NOMO-1 (cell line): Measurements from ENCODE around the gene MRPL44.

ENCODE experiments used
- DNase-seq, 2 experiments: peaks; one replicate each; lab custom pipeline; 2025; ENCODE audit not compliant: unreplicated experiment in 2 of 2; lab: John Stamatoyannopoulos, UW

MRPL44 gene

DNA sequence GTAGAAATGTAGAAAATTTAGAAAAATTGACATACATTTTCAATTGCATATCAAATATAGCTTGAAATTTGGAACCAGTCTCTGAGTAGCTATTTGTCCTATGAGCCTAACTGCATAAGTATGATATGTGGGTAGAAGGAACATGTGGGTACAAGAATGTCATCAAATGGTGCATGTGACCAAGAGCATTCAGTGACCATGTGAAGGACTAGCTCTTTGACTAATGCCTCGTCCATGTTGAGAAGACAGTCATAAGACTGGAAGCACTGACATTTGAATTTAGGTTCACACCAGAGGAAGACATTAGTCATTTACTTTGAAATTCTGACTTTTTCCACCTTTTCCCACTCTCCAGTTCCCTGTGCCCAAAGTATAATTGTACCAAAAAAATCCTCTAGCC lies 12.6 kb downstream of the MRPL44 start:
- no peak for DNase-seq

DNA sequence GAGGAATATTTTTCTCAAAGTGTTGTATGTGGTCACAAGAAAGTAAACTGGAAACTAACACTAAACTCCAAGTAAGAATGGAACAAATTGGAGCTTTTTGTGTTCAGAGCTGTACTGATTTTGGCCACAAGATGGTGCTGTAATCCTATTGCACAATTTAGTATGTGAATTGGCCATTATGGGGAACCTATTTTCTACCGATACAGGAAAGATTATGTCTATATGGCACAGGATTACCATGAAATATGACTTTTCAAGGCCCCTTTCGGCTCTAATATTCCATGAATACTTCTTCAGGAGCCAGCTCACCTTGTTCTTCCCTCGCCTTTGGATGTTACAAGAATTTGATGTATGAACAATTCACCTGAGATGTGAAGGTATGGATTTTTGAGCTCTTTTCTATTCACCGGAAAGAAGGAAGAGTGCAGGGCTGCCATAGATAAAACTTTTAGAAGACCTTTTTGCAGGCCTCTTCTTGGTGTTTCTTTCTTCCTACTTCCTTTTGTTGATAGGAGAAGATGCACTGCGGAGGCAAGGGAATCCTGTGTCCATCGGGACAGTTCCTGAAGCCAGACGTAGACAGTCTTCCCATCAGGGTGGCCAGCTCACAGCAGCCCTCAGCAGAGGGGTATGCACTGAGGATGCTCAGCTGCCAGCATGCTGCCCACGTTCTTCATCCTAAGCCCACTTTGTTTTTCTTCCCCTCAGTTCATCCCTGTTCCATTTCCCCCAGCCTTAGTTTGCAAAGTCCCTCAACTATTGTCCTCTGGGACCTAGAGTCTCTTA lies 13.3 kb downstream of the MRPL44 start:
- DNase-seq, result peak; percentile 25 to 65

DNA sequence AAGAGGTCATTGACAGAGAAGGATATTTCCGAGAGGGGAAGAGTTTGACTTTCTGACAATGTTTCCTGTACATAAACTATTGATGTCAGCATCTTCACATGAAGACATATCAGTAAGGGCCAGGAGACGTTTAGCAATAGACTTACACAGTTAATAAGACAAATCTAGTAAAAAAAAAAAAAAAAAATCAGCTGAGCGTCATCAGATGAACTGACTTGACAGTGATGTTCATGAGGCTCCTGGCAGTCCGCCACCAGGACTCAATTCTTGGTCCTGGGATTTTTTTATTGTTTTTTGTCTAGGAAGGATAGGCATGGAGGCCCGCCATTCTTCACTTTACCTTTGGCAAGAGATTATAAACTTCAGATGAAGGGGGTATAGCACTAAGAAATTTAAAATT lies 14.5 kb downstream of the MRPL44 start:
- DNase-seq, result no peak

DNA sequence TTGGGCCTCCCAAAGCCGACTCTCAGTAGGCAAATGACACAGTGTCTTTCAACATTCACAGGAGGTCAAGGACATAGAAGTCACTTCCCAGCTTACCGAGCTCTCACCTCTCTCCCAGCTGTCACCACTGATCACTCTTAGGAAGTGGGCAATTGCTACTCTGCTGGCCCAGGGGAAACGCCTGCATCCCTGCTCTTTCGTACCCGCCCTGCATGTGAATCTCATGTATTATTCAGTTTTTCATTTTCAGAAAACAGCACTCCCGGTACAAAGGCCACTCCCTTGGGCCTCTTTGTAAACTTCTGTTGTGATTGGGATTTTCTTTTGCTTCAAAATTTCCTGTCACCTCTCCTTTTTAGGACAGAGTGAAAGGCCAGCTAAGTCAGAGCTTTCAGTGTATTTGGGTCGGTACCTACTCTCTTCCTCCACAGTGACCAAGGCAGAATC lies 15.4 kb downstream of the MRPL44 start:
- no peak for DNase-seq

DNA sequence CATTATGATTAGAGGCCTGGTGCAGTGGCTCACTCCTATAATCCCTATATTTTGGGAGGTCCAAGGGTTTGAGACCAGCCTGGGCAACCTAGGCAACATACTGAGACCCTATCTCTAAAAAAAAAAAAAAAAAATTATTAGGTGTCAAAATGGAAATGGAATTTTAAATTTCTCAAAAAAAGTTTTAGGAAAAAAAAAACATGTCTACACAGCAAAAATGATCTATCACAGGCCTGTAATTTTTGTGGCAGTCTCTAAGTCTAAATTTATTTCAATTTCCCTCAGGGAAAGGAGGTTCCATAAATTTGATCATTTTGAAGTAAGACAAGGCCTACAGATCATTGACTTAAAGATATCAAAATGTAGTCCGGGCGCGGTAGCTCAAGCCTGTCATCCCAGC lies 16.3 kb downstream of the MRPL44 start:
- no peak for DNase-seq

DNA sequence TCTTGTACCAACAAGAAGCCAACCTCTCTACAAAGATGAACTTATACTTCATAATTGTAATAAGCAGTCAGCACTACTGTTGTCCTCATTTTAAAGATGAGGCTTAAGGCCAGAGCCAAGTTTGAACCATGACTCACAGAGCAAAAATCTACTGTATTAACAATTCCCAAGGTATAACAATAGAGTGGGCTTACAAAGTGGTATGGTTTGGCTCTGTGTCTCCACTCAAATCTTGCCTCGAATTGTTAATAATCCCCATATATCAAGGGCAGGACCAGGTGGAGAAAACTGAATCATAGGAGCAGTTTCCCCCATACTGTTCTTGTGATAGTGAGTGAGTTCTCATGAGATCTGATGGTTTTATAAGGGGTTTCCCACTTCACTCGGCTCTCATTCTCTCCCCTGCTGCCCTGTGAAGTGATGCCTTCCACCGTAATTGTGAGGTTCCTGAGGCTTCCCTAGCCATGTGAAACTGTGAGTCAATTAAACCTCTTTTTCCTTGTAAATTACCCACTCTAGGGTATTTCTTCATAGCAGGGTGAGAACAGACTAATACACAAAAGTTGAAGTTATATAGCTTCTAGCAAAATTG lies 19.5 kb downstream of the MRPL44 start:
- DNase-seq, result no peak

DNA sequence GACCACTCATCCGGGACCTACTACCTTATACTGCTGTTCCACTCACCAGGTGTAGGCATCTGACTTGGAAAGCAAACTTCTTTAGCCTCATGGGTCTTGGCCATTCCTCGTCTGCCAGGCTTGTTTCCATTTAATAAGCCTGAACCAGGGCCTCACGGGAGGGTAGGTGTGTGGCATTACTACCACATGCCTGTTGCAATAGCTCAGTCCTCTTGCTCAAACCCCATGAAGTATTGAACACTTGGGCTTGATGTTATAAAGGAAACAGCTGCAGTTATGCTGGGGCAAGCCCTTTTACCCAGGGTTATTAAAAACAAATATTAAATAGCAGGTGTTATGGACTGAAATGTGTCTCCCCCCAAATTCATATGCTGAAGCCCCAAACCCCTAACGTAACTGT lies 21.2 kb downstream of the MRPL44 start:
- DNase-seq, result no peak

DNA sequence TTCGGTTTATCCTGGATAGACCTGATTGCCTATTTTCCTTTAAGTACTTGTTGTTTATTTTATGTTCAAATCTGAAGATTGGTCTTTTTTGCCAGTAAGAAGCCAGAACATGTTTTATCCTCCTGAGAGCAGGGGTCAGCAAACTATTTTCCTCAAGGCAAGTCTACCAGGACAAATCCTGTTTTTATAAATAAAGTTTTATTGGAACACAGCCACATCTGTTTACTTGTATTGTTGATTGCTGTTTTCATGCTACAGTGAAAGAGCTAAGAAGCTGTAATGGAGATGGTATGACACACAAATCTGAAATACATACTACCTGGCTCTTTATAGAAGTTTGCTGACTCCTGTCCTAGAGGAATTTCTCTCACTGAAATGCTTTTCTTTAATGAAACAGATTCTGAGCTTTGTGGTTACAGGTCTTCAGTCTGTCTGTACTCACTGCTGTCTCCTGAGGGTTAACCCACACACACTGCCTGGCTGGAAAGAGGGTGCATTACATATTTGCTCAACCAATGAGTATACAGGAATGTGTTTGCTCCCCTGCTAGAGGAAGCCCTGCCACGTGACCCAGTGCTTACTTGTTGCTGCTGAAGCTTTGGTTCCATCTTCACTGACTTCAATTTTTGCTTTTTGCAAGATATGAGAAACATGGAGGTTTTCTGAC lies 22.6 kb downstream of the MRPL44 start:
- no peak for DNase-seq

DNA sequence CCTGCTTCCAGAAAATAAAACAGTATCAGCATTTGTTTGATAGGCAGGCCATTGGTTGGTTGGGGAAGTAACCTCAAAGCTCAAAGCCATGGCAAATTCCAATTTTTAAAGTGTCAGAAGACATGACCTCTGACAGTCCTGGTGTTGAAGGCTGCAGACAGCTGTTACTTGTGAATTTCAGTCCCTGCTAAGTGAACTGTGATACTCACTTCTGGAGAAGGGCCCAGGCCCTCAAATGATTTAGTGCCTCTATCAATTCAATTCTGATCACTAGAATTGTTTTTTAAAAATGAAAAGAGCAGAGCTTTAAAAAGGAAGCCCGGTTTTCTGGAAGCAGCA lies 23.1 kb downstream of the MRPL44 start:
- DNase-seq, result no peak

DNA sequence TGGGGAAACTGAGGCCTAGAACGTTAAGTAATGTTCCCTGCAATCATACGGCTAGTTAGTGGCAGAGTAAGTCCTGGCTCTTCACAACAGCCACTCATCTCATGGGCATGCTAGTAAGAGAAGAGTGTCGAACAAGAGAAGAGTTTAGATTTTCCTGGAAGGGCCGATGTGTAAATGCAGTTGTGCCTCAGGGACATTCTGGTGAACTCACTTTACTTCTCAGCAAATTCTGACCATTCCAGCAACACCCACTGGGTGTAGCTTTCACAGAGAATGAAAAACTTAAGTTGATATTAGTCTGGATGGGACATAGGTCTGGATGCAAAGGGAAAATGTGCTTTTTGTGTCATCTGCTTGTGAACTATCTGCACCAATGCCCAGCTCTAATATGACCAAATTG lies 23.5 kb downstream of the MRPL44 start:
- DNase-seq, result no peak

DNA sequence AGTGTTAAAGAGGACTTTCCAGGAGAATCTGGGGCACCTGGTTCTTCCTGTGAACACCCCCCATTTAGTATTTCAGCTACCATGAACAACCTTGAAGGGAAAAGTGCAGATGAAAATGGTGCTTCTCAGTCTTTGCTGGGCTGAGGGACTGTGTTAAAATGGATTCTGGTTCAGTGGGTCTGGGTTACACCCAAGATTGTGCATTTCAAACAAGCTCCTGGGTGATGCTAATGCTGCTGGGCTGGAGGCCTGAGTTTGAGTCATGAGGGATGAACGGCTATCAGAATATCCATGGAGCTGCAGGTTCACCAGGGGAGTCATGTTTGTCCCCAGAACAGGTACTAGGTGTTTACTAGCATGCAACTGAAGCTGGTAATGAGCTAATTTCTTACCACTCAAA lies 24.0 kb downstream of the MRPL44 start:
- DNase-seq, result no peak

DNA sequence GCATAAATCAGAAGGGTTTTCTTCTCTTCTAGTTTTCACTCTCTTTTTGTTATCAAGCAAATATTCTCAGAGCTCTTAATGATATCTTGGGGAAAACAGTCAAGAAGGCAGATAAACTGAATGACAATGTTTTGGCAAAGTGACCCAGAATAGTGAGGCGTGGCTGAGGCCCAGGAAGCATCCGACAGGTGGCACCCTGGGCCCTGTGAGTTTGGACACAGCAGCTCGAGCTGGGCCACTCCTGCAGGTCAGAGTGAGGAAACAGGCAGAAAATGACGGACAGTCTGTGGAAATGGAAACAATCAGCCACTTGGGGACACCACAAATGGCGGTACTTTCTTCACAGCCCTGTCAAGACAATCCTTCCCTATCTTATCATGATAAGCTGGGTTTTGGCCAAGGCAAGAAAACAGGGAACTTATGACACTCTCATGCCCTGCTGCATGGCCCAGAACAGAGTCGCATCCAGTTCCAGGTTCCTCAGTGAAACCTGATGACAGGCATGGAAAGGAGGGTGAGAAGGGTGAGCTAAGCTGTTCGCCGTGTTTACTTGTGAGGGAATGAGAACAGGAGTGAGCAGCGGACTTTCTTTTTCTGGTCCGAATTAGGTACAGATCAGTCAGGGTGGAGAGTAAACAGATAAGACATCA lies 32.1 kb downstream of the MRPL44 start:
- no peak for DNase-seq

DNA sequence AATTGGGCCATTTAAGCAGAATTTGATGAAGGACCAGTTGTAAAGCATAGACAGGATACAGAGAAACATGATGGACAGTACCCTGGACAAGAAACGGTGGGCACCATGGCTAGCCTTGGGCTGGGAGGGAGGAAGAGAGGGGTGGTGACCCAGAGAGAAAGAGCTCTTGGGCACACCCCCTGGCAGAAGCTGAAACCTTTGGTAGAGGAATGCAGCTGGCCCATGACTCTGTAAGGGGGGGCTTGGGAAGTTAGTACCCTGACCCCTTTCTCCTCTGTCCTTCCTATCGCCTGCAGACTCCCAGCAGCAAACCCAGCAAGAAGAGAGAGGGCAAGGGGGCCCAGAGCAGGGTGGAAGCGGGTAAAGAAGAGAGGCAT lies 32.6 kb downstream of the MRPL44 start:
- DNase-seq, result no peak

DNA sequence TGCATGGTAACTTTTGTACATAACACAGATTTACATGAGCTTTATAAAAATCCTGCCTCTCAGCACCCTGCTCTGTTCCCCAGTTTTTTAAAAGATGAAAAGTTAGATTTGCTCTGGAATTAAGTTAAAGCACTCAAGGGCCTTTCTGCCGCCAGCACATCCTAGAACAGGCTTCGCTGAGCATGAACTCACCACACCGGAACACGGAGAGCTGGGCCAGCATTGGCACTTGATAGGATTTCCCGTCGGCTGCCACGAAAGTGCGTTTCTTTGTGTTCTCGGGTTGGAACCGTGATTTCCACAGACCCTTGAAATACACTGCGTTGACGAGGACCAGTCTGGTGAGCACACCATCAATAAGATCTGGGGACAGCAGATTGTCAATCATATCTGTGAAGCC lies 34.3 kb downstream of the MRPL44 start:
- DNase-seq, result no peak

DNA sequence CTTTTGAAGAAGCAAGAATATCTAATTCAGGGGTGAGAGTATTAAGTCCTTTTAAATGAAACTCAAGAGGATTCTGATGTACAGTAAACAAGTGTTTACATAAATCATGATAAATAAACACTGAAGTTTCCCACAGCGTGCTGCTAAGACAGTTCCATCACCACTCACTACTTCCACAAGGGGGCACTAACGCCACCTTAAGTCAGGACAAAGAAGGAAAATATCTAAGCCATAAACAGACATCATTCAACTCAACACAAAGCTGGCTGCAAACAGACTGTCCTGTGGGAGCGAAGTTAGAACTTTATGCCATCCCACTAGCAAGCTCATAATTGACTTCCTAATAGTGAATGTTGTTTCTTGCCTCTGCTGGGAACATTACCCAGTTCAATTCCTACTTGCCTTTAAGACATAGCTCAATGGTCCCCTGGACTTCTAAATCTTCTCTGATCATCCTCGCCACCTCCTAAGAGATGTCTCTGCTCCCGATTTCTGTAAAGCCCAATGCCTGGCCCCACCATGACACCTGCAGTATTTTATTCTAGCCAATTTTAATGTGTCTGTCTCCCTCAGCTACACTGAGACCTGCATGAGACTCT lies 36.5 kb downstream of the MRPL44 start:
- DNase-seq, result peak; percentile 24 to 73

DNA sequence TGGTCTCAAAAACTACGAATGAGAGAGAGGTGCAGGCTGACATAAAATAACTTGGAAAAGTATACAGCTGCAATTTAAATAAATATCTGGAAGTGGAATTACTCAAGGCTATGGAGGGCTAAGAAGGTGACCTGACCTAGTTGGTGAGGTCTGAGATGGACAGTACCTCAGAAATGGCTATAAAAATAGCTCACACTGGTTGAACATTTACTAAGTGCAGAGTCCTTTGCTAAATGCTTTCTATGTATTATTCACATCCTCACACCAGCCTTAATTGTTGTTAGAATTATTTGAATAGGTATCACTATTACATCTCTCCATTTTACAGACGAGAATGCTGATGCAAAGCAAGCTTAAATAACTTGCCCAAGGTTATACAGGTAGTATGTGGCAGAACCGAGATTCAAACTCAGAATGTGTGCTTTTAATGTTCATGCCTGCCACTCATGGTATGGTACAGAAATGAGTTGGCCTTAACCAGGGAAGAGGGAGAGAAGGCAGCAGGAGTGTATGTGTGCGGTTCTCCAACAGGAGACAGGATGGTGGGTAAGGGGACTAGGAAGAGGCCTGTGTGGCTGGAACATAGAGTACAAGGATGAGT lies 37.4 kb downstream of the MRPL44 start:
- no peak for DNase-seq

DNA sequence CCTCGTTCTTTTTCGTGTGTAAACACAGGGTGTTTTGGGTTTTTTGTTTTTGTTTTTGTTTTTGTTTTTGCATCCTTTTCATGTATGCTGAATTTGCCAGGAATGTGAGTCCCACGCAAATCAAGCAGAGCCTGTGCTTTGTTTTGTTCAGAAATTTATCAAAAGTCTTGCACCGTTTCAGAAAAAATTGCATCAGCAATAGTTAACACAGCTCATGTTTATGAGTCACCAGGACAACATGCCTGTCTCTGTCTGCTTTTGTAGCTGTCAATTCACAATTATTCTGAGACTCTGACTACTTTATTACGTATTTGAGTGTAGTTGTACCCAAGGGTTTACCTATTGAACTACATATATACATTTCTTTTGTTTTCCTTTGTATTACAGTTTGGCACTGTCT lies 38.3 kb downstream of the MRPL44 start:
- DNase-seq, result no peak

DNA sequence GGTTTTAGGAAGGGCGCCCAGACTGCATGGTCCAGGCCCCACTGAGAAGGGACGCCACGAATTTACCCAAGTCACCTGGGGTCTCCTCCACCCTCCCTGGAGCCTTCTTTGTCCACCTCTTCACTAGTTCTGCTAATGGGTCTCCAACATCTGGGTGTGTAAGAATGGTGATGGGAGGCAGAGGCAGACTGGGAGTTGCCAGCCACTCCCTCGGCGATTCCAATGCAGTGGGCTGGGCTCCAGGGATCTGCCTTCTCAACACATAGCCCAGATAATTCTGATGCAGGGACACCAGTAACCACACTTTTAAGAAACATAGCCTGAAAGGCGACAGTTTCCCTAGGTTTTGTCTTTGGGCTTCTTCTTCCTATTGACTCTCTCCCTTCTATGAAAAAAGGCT lies 39.1 kb downstream of the MRPL44 start:
- no peak for DNase-seq

DNA sequence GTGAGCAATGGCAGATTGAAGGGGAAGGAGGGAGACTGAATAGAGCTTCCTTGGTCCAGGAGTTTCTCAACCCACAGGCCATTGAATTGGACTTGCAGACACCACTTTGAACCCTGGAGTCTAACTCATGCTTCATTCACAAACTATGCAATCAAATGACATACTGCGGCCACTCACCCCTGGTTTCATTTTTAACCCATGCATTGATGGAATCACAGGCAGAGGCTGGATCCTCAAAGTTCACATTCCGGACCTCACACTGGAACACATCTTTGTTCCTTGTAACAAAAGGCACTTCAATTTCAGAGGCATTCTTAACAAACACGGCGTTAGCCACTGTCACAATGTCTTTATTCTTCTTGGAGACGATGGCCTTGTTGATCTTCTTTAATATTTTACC lies 40.7 kb downstream of the MRPL44 start:
- no peak for DNase-seq

DNA sequence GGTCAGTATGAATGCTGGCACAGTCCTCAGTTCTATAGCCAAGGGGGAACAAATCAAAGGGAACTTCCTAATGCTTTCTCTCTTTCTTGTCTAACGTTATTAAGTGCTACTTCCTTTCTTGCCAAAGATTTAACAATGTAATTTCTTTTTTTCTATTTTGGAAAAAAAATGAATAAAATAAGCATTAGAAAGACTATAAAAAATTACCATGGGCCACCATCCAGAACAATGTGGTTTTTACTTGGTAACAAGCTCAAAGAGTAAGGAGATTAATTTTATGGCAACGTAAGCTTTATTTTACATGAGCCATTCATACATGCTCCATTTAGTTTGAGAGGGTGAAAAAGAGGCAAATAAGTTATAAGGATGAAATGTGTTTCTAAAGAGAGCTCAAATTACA lies 41.7 kb downstream of the MRPL44 start:
- DNase-seq, result no peak

DNA sequence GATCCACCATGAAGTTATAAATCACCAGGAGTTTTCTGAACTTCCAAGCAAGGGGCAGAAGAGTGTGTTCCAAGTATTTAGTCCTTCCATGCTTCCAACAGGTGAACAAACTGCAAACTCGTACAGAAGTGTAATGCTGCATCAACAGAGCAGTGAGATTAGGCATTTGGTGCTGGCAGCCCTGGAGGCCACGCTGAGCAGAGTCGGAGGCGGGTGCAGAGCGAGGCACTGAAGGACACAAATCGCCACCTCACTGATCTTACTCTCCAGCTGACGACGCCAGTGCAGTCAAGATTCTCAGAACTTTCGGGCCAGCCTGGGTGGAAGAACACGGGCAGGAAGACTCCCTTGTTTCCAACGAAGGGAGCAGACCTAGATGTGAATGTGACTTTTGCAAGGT lies 42.6 kb downstream of the MRPL44 start:
- no peak for DNase-seq
